ENCODE data around the gene PTPRN2. TPM values are rescaled to one million over a fixed set of nuclear protein-coding genes. Genes with fewer than 3 reads are reported as not detected.

The PTPRN2 gene
- total and polyA plus RNA-seq, 7 donors, result 0.47 to 0.82 (median 0.51) TPM

DNA sequence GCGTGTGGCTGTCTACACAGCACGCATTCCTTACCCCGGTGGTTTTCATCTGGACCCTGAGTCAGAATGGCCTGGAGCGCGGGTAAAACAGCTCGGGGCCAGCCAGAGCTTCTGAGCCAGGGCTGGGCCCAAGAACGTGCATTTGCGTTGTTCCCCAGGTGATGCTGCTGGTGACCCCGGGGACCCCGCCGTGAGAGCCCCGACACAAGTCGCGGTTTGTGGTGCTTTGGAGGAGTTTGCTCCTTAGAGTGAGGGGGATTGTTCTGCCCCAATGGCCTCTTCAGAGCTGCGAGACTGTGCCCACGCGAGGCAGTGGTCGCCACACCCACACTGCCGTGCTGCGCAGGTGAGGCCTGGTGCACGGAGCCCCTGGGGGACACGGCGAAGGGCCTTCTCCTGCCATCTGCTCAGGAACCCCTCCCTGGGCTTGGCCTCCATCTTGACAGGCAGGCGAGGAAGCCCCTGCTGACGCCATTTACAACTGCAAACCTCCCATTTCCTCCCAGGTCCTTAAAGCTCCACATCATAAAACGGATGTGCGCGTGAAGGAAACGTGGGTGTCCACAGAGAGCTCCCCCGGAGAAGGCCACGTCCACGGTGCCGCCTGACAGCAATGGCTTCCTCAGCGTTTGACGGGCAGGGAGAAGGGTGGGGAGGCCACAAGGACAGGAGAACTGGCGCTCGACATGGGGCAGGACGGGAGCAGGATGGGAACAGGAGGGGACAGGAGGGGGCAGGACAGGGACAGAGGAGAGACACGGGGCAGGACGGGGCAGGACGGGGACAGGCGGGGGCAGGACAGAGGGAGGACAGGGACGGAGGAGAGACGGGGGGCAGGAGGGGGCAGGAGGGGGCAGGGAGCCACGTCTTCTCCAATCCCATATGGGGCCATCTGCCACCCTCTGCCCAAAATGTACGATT is 773.6 kb downstream of the PTPRN2 start:
- H3K4me3 ChIP-seq, result no peak overlapping the region
- intact Hi-C loops (cut with DNase I), result no loop called here
- ATAC-seq (no peak), DNase-seq (no peak)
- no peaks in the 10 kb centered on the region for H3K36me3 ChIP-seq (ENCODE audit: insufficient read depth in 1 of 2, low read depth in 1 of 2)
- H3K9me3 ChIP-seq, result no peaks in the 10 kb centered on the region
- H3K27me3 ChIP-seq (ENCODE audit: insufficient read depth in 3 of 3, low read length in 2 of 3), result peaks cover 0 to 2% (median 0%) of the 10 kb centered on the region in 3 donors
- H3K4me1 ChIP-seq, result no peaks in the 10 kb centered on the region
- H3K27ac ChIP-seq, result no peak overlapping the region
- 68 to 70% (median 69%) methylated on average over 45 to 46 of the region's 46 CpGs for WGBS, 3 donors
- TF ChIP-seq, protein P1, sequence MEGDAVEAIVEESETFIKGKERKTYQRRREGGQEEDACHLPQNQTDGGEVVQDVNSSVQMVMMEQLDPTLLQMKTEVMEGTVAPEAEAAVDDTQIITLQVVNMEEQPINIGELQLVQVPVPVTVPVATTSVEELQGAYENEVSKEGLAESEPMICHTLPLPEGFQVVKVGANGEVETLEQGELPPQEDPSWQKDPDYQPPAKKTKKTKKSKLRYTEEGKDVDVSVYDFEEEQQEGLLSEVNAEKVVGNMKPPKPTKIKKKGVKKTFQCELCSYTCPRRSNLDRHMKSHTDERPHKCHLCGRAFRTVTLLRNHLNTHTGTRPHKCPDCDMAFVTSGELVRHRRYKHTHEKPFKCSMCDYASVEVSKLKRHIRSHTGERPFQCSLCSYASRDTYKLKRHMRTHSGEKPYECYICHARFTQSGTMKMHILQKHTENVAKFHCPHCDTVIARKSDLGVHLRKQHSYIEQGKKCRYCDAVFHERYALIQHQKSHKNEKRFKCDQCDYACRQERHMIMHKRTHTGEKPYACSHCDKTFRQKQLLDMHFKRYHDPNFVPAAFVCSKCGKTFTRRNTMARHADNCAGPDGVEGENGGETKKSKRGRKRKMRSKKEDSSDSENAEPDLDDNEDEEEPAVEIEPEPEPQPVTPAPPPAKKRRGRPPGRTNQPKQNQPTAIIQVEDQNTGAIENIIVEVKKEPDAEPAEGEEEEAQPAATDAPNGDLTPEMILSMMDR (IDR thresholded peaks at IDR 0.05), result no peak

DNA sequence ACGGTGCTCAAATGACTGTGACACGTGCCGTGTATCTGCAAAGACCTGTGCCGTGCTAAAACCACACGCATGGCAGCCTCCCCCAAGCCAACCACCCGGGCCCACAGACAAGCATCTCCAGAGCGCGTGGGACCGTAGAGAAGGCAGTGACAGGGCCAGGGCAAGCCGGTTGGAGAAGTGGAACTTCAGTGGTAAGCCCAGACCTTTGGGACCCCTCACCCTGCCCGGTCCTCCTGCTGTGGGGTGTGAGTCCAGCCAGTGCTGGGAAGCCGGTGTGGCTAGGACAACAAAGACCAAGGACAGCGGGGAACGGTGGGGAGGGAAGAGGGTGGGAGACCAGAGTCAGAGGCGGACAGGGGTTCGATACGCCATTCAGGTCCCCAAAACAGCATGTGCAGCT is 774.6 kb downstream of the PTPRN2 start:
- Histone ChIP-seq H3K27ac (no peak overlapping the region), H3K27me3 (ENCODE audit: insufficient read depth in 3 of 3, low read length in 2 of 3) (peaks cover 0 to 2% (median 0%) of the 10 kb centered on the region in 3 donors), H3K4me3 (no peak overlapping the region), H3K4me1 (no peaks in the 10 kb centered on the region), H3K9me3 (no peaks in the 10 kb centered on the region), H3K36me3 (ENCODE audit: insufficient read depth in 1 of 2, low read depth in 1 of 2) (no peaks in the 10 kb centered on the region)
- DNase-seq (no peak), ATAC-seq (no peak)
- intact Hi-C loops (cut with DNase I), result no loop called here
- TF ChIP-seq, protein P1 (IDR thresholded peaks at IDR 0.05), result no peak
- WGBS, 3 donors, result 84 to 87% (median 85%) methylated on average over 17 of the region's 17 CpGs

DNA sequence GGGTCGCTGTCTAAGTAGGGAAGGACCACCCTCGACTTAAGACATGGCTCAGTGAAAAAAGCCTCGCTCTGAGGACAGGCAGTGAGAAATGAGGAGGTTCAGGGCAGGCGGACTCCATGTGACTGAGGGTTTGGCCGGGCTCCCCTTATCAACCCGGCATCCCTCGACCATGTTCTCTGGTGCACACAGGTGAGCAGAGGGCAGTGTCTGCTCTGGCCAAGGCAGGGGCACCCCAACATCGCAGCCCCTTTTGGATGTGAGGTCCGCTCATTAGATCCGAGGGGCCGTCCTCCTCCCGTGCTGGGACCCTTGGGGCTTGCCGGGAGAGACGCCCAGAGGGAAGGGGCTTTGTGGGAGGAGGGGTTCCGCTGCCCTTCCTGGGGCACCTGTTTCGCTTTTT is 775.7 kb downstream of the PTPRN2 start:
- ATAC-seq, result no peak
- TF ChIP-seq, protein P1 (IDR thresholded peaks at IDR 0.05), result no peak
- Histone ChIP-seq H3K9me3 (no peaks in the 10 kb centered on the region), H3K4me3 (no peak overlapping the region), H3K36me3 (ENCODE audit: insufficient read depth in 1 of 2, low read depth in 1 of 2) (no peaks in the 10 kb centered on the region), H3K27me3 (ENCODE audit: insufficient read depth in 3 of 3, low read length in 2 of 3) (peaks cover 0 to 2% (median 0%) of the 10 kb centered on the region in 3 donors), H3K4me1 (no peaks in the 10 kb centered on the region), H3K27ac (no peak overlapping the region)
- no peak for DNase-seq
- intact Hi-C loops (cut with DNase I), result no loop called here
- 82% methylated on average over 16 of the region's 16 CpGs for WGBS, 3 donors

DNA sequence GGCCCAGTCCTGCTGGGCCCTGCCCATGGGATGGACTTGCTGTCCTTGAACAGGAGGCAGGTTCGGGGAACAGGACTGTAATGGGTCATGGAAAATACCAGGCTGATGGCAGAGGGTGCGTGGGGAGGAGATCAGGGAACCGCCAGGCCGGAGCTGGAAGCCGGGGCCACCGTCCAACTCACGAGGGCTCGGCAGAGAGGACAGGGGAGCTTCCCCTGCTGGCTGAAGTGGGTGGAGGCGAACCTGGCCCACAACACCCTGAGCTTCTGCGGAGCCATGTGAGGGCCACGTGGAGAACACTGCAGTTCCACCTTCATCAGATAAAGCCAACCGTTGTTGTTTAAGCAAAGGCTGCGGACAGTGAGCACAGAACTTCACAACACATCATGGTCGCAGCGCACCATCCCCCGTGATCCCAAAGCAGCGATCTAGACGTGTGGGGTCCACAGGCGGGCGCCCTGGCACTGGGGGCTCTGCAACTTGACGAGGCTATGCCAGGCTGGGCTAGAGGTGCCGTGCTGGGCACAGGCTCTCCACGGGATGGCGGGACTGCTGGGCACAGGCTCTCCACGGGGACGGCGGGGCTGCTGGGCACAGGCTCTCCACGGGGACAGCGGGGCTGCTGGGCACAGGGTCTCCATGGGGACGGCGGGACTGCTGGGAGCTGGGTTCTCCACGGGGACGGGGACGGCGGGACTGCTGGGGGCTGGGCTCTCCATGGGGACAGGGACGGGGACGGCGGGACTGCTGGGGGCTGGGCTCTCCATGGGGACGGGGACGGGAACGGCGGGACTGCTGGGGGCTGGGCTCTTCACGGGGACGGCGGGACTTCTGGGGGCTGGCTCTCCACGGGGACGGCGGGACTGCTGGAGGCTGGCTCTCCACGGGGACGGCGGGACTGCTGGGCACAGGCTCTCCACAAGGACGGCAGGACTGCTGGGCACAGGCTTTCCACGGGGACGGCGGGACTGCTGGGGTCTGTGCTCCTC is 777.5 kb downstream of the PTPRN2 start:
- TF ChIP-seq, protein P1 (IDR thresholded peaks at IDR 0.05), result no peak
- Histone ChIP-seq H3K4me1 (no peaks in the 10 kb centered on the region), H3K9me3 (no peaks in the 10 kb centered on the region), H3K4me3 (no peak overlapping the region), H3K27me3 (ENCODE audit: insufficient read depth in 3 of 3, low read length in 2 of 3) (peaks cover 0 to 2% (median 0%) of the 10 kb centered on the region in 3 donors), H3K27ac (no peak overlapping the region), H3K36me3 (ENCODE audit: insufficient read depth in 1 of 2, low read depth in 1 of 2) (no peaks in the 10 kb centered on the region)
- WGBS, 3 donors, result 95 to 96% (median 95%) methylated on average over 48 to 55 of the region's 55 CpGs
- no peak for DNase-seq
- ATAC-seq, result no peak
- intact Hi-C loops (cut with DNase I), result no loop called here

All from psoas muscle (tissue), 8 donors.